Body of pancreas (tissue), 4 donors: Measurements from ENCODE around the gene SH2D5.

Source experiments
- CTCF ChIP-seq, 7 experiments: fragments of 450-650 bp in 4 of 7; fragments of 200-600 bp in 3 of 7; sonication (generic) in 3 of 7; IDR thresholded peaks; one replicate each; pipeline ENCODE4 v1.5.1; 2016 to 2019; ENCODE audit warnings: antibody characterized with exemption in 7 of 7
- POLR2A ChIP-seq, 3 donors: fragments of 450-650 bp; IDR thresholded peaks; one replicate each; pipeline ENCODE4 v1.6.1; 2016; ENCODE audit warnings: antibody characterized with exemption in 3 of 3, mild to moderate bottlenecking in 2 of 3

- peak in 4 of 7 experiments; percentile 43 to 52 (median 46) for TF ChIP-seq CTCF (IDR thresholded peaks at IDR 0.05)
- no peak for TF ChIP-seq POLR2A (IDR thresholded peaks at IDR 0.05)
These were observed at the start of gene SH2D5 for GRCh38 chr1:20732588-20733359.
